ENCODE measurements around the gene RNF220.

Gene RNF220

GRCh38 chr1:44632598-44632997, 227.5 kb downstream of the RNF220 start:
- Histone ChIP-seq H3K27ac (ENCODE audit: extremely low read depth, low read depth, low read length) (peak overlapping the region; percentile 100; the same call in 1 of the 2 replicates), H3K4me3 (ENCODE audit: low read depth, low read length) (peak overlapping the region; percentile 69), H3K9me3 (ENCODE audit: control insufficient read depth, insufficient read depth, low read depth, low read length) (no peaks in the 10 kb centered on the region), H3K36me3 (ENCODE audit: control insufficient read depth in 2 of 2, insufficient read depth in 1 of 2, low read length in 2 of 2) (peaks cover 0 to 49% of the 10 kb centered on the region in 2 experiments; a peak in 1 of 3 replicates), H3K4me1 (ENCODE audit: control insufficient read depth, insufficient read depth, low read length) (no peaks in the 10 kb centered on the region)
- ChIA-PET POLR2A (interaction anchor here (1.2 to 4.0 kb wide), 14 partner anchors 8 to 228 kb away, joined by 3 to 27 read pairs (median 8); partner anchors contain the start of genes ARMH1, RNF220, RPS8 and TMEM53), CTCF (interaction anchor here (1.0 to 7.3 kb wide), 5 partner anchors 19 to 38 kb away, joined by 3 to 47 read pairs (median 6); no protein-coding TSS in a partner anchor)
- TF ChIP-seq ZNF660 (tag by site-specific recombination; IDR thresholded peaks at IDR 0.05) (no peak), ZNF132 (tag by site-specific recombination; IDR thresholded peaks at IDR 0.05; ENCODE audit: borderline replicate concordance) (no peak), KLF10 (tag by site-specific recombination; IDR thresholded peaks at IDR 0.05) (0 out of 2 replicates have a peak, but pooled peaks have one; percentile 2), ZNF610 (tag by site-specific recombination; IDR thresholded peaks at IDR 0.05; ENCODE audit: borderline replicate concordance) (0 out of 2 replicates have a peak, but pooled peaks have one; percentile 3), HOXA7 (CRISPR knock-in tag; IDR thresholded peaks at IDR 0.05; ENCODE audit: borderline replicate concordance) (no peak), ZNF624 (tag by site-specific recombination; IDR thresholded peaks at IDR 0.05) (no peak)

GRCh38 chr1:44634606-44635189, 229.6 kb downstream of the RNF220 start:
- no peaks in the 10 kb centered on the region for H3K9me3 ChIP-seq (ENCODE audit: control insufficient read depth, insufficient read depth, low read depth, low read length)
- peaks cover 0 to 70% of the 10 kb centered on the region in 2 experiments; a peak in 1 of 3 replicates for H3K36me3 ChIP-seq (ENCODE audit: control insufficient read depth in 2 of 2, insufficient read depth in 1 of 2, low read length in 2 of 2)
- ChIA-PET POLR2A (interaction anchor here (0.6 to 1.2 kb wide), 5 partner anchors 8 to 973 kb away, joined by 3 to 8 read pairs (median 3); no protein-coding TSS in a partner anchor), CTCF (interaction anchor here (0.7 to 7.3 kb wide), 4 partner anchors 17 to 417 kb away, joined by 3 to 47 read pairs (median 4); no protein-coding TSS in a partner anchor)
- H3K27ac ChIP-seq (ENCODE audit: extremely low read depth, low read depth, low read length) = no peak overlapping the region
- no peaks in the 10 kb centered on the region for H3K4me1 ChIP-seq (ENCODE audit: control insufficient read depth, insufficient read depth, low read length)
- H3K4me3 ChIP-seq (ENCODE audit: low read depth, low read length) = no peak overlapping the region
- no peak for TF ChIP-seq KLF7 (tag by site-specific recombination; IDR thresholded peaks at IDR 0.05; ENCODE audit: borderline replicate concordance)
- no peak for TF ChIP-seq ZNF404 (tag by site-specific recombination; IDR thresholded peaks at IDR 0.05)

- Histone ChIP-seq H3K4me3 (ENCODE audit: low read depth, low read length) (no peak overlapping the region), H3K27ac (ENCODE audit: extremely low read depth, low read depth, low read length) (no peak overlapping the region), H3K36me3 (ENCODE audit: control insufficient read depth in 2 of 2, insufficient read depth in 1 of 2, low read length in 2 of 2) (peaks cover 0 to 77% of the 10 kb centered on the region in 2 experiments; a peak in 1 of 3 replicates), H3K9me3 (ENCODE audit: control insufficient read depth, insufficient read depth, low read depth, low read length) (no peaks in the 10 kb centered on the region), H3K4me1 (ENCODE audit: control insufficient read depth, insufficient read depth, low read length) (no peaks in the 10 kb centered on the region)
- CTCF ChIA-PET = interaction anchor here (0.7 to 7.3 kb wide), 2 partner anchors 16 to 24 kb away, joined by 3 to 47 read pairs; no protein-coding TSS in a partner anchor
- POLR2A ChIA-PET = interaction anchor here (0.6 to 1.2 kb wide), 3 partner anchors 25 to 535 kb away, joined by 3 to 4 read pairs (median 3); no protein-coding TSS in a partner anchor
- no peak for TF ChIP-seq TCF7L2 (IDR thresholded peaks at IDR 0.05; ENCODE audit: borderline replicate concordance, low read depth, low read length)
- no peak for TF ChIP-seq ZBTB21 (tag by site-specific recombination; IDR thresholded peaks at IDR 0.05)
- TF ChIP-seq ZNF488 (tag by site-specific recombination; IDR thresholded peaks at IDR 0.05) = no peak
- TF ChIP-seq KLF7 (tag by site-specific recombination; IDR thresholded peaks at IDR 0.05; ENCODE audit: borderline replicate concordance) = no peak
- no peak for TF ChIP-seq ZBTB20 (tag by site-specific recombination; IDR thresholded peaks at IDR 0.05)
- no peak for TF ChIP-seq ATF2 (tag by site-specific recombination; IDR thresholded peaks at IDR 0.05; ENCODE audit: low read depth)
- TF ChIP-seq ZNF19 (tag by site-specific recombination; IDR thresholded peaks at IDR 0.05; ENCODE audit: low read depth) = no peak
- TF ChIP-seq ZNF473 (tag by site-specific recombination; IDR thresholded peaks at IDR 0.05) = no peak
- TF ChIP-seq ZNF274 (IDR thresholded peaks at IDR 0.05; ENCODE audit: low read length) = no peak
- no peak for TF ChIP-seq ZNF274 (tag by site-specific recombination; IDR thresholded peaks at IDR 0.05; ENCODE audit: borderline replicate concordance)
- no peak for TF ChIP-seq PRDM4 (tag by site-specific recombination; IDR thresholded peaks at IDR 0.05)
- no peak for TF ChIP-seq ZNF776 (tag by site-specific recombination; IDR thresholded peaks at IDR 0.05; ENCODE audit: borderline replicate concordance)
- TF ChIP-seq ZNF214 (tag by site-specific recombination; IDR thresholded peaks at IDR 0.05; ENCODE audit: borderline replicate concordance) = no peak
- no peak for TF ChIP-seq ZBTB10 (tag by site-specific recombination; IDR thresholded peaks at IDR 0.05)
Measured at GRCh38 chr1:44635439-44635838, 230.4 kb downstream of the RNF220 start.
